ENCODE results near the gene IL1RAP. TPM values are rescaled to one million over a fixed set of nuclear protein-coding genes. Genes with fewer than 3 reads are reported as not detected.

Gene IL1RAP
- total RNA-seq, 2 donors from 2014 or later, result 17.7 to 18.0 TPM

DNA sequence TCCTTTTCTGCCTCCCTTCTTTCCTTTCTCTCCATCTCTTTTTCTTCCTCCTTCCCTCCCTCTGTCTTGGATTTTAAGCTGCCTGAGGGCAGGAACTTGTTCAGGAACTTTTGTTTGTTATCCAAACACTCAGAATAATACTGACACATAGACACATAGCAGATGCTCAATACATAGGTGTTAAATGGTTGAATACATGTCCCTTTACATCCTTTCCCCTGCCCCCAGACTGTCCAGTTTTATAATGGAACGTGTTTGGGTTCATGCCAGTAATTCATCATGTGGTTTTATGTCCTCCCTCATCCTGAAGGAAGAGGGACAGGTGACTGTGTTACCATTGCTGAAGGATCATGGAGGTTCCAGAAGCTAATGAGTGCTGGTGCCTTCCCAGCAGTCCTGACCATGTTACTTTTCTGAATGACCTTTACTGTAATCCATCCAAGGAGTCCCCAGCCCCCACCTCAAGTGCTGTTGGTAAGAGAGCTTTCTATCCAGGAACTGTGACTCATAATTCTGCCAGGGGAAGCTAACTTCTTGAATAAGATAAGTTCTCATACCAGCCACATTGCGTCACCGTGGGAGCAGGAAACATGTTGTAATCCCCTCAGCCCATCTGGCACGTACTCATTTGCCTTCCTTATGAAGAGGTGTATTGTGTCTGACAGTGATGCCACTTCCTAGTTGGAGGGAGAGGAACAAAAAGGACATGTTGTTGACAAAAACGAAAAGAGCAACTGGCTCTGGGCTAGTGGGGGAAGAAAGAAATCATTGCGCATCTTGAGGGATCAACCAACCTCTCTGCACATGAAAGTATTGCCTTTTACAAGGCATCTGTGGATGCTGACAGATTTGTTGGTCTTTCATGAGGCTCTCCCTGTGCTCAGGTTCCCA is 52.4 kb downstream of the IL1RAP start:
- peak; percentile 61 for DNase-seq (ENCODE audit: low spot score)
- intact Hi-C loops (cut with DNase I), result no loop called here
- H3K27ac ChIP-seq, result no peak overlapping the region
- H3K9me3 ChIP-seq, result no peaks in the 10 kb centered on the region
- no peaks in the 10 kb centered on the region for H3K4me1 ChIP-seq (replicated peaks)
- H3K27me3 ChIP-seq (replicated peaks; ENCODE audit: insufficient read depth), result no peaks in the 10 kb centered on the region
- H3K36me3 ChIP-seq, result no peaks in the 10 kb centered on the region
- no peak for TF ChIP-seq CTCF (IDR thresholded peaks at IDR 0.05)
- TF ChIP-seq POLR2AphosphoS5 (IDR thresholded peaks at IDR 0.05), result peak; percentile 32
- no peak for TF ChIP-seq POLR2A (IDR thresholded peaks at IDR 0.05)
- no peak overlapping the region for H3K4me3 ChIP-seq
- 54% methylated on average over 6 of the region's 6 CpGs for WGBS

GRCh38 chr3:190568036-190568435 is 54.2 kb downstream of the IL1RAP start:
- intact Hi-C loops (cut with DNase I), result no loop called here
- no peak for TF ChIP-seq POLR2AphosphoS5 (IDR thresholded peaks at IDR 0.05)
- no peak for TF ChIP-seq POLR2A (IDR thresholded peaks at IDR 0.05)
- no peak for TF ChIP-seq CTCF (IDR thresholded peaks at IDR 0.05)
- no peak for DNase-seq (ENCODE audit: low spot score)
- Histone ChIP-seq H3K9me3 (no peaks in the 10 kb centered on the region), H3K36me3 (no peaks in the 10 kb centered on the region), H3K4me1 (replicated peaks) (no peaks in the 10 kb centered on the region), H3K27ac (no peak overlapping the region), H3K4me3 (no peak overlapping the region), H3K27me3 (replicated peaks; ENCODE audit: insufficient read depth) (no peaks in the 10 kb centered on the region)
- WGBS, result 43% methylated on average over 2 of the region's 2 CpGs

GRCh38 chr3:190574473-190574872 is 60.6 kb downstream of the IL1RAP start:
- TF ChIP-seq CTCF (IDR thresholded peaks at IDR 0.05), result no peak
- TF ChIP-seq POLR2AphosphoS5 (IDR thresholded peaks at IDR 0.05), result no peak
- TF ChIP-seq POLR2A (IDR thresholded peaks at IDR 0.05), result no peak
- intact Hi-C loops (cut with DNase I), result no loop called here
- Histone ChIP-seq H3K27me3 (replicated peaks; ENCODE audit: insufficient read depth) (no peaks in the 10 kb centered on the region), H3K27ac (no peak overlapping the region), H3K4me3 (no peak overlapping the region), H3K9me3 (no peaks in the 10 kb centered on the region), H3K4me1 (replicated peaks) (no peaks in the 10 kb centered on the region), H3K36me3 (no peaks in the 10 kb centered on the region)
- no peak for DNase-seq (ENCODE audit: low spot score)
- 50% methylated on average over 2 of the region's 2 CpGs for WGBS

DNA sequence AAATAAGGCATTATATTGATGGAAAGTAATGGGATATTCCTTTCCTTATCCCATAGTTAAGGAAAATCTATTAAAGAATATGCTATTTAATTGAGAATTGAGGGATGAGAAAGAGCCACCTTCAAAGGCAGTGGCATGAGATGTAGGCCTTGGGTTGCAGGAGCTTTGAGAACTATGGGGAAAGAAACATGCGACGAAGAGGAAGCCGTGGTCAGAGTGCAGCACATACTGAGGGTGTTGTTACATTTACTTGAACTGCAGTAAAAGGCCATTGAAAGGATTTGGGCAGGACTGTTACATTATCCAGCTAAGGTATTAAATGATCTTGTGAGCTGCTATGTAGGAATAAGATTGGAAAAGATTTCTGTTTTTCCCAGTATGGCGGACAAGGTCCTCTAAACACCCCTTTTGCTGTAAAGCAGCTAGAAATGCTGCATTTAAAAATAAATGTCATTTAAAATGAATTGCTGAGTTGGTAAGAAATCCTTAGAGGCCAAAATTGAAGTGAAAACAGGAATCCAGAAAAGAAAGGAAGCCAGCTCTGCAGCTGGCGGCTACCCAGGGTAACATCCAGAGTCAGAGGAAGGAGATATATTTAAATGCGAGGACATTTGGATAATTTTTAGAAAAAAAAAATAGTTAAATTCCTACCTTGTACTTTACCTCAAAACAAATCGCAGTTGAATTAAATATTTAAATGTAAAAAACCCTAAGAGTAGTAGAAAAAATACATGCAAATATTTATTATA is 61.7 kb downstream of the IL1RAP start:
- H3K36me3 ChIP-seq, result no peaks in the 10 kb centered on the region
- no peak for TF ChIP-seq POLR2A (IDR thresholded peaks at IDR 0.05)
- TF ChIP-seq CTCF (IDR thresholded peaks at IDR 0.05), result no peak
- no peak for TF ChIP-seq POLR2AphosphoS5 (IDR thresholded peaks at IDR 0.05)
- no peak overlapping the region for H3K4me3 ChIP-seq
- no peaks in the 10 kb centered on the region for H3K27me3 ChIP-seq (replicated peaks; ENCODE audit: insufficient read depth)
- no peak overlapping the region for H3K27ac ChIP-seq
- no peak for DNase-seq (ENCODE audit: low spot score)
- intact Hi-C loops (cut with DNase I), result no loop called here
- H3K9me3 ChIP-seq, result no peaks in the 10 kb centered on the region
- WGBS, result 92% methylated on average over 7 of the region's 7 CpGs
- no peaks in the 10 kb centered on the region for H3K4me1 ChIP-seq (replicated peaks)

Data from prostate gland (tissue), 2 donors.